Osteoblast (primary cell): Measurements from ENCODE around the gene MX2. TPM values are rescaled to one million over a fixed set of nuclear protein-coding genes. Genes with fewer than 3 reads are reported as not detected.

Experiments used
- DNase-seq: peaks from one replicate; pipeline ENCODE4 v3.0.0; 2011; ENCODE audit warnings: low spot score, mixed read lengths; ENCODE audit not compliant: insufficient read length; ENCODE audit errors: missing footprints
- H2AFZ ChIP-seq: 2 replicates; pipeline ENCODE4 v1.6.0; 2011; ENCODE audit warnings: mild to moderate bottlenecking, low read length
- H3K27ac ChIP-seq: 2 replicates; pipeline ENCODE4 v1.5.1; 2011; ENCODE audit warnings: mild to moderate bottlenecking, low read depth, low read length, moderate library complexity
- H3K27me3 ChIP-seq: 2 replicates; pipeline ENCODE4 v1.6.0; 2012; ENCODE audit warnings: mild to moderate bottlenecking, control low read depth, inconsistent platforms, low read length, moderate library complexity; ENCODE audit not compliant: insufficient read depth
- H3K36me3 ChIP-seq: 2 replicates; pipeline ENCODE4 v1.5.1; 2011; ENCODE audit warnings: mild to moderate bottlenecking, low read length, control low read depth, moderate library complexity; ENCODE audit not compliant: insufficient read depth
- H3K4me1 ChIP-seq: 2 replicates; pipeline ENCODE4 v1.5.1; 2011; ENCODE audit warnings: mild to moderate bottlenecking, low read length, control low read depth, moderate library complexity; ENCODE audit not compliant: insufficient read depth
- H3K4me2 ChIP-seq: 2 replicates; pipeline ENCODE4 v1.6.0; 2011; ENCODE audit warnings: mild to moderate bottlenecking, low read length; ENCODE audit not compliant: insufficient read depth
- H3K4me3 ChIP-seq: fragments of 200-600 bp; sonication (generic); 3 replicates; pipeline ENCODE4 v1.5.1; 2012; ENCODE audit warnings: mild to moderate bottlenecking, low read length, inconsistent platforms; ENCODE audit not compliant: insufficient read depth
- H3K79me2 ChIP-seq: 2 replicates; pipeline ENCODE4 v1.6.0; 2012; ENCODE audit warnings: mild to moderate bottlenecking, low read length, control low read depth, inconsistent platforms; ENCODE audit not compliant: insufficient read depth
- H3K9me3 ChIP-seq: 2 replicates; pipeline ENCODE4 v1.5.1; 2011; ENCODE audit warnings: low read depth, low read length, control low read depth
- H4K20me1 ChIP-seq: 2 replicates; pipeline ENCODE4 v1.6.0; 2012; ENCODE audit warnings: mild to moderate bottlenecking, low read length, control low read depth; ENCODE audit not compliant: insufficient read depth
- total RNA-seq: library from RNA; depleted of rRNA; stranded (reverse); fragments of >200 nt; gene quantifications from 2 replicates; pipeline ENCODE4 v1.2.3, GENCODE V29; 2012
- TF ChIP-seq, protein P1 (sequence below): IDR thresholded peaks from 2 replicates; pipeline ENCODE4 v1.5.1; 2011; ENCODE audit warnings: mild to moderate bottlenecking, low read depth, low read length, moderate library complexity; ENCODE audit errors: extremely low read depth

Gene MX2
- total RNA-seq, 1 donor: 14.5 TPM

- Histone ChIP-seq H4K20me1 (no peaks in the 10 kb centered on the region), H3K4me3 (no peak overlapping the region), H3K27me3 (no peaks in the 10 kb centered on the region), H3K9me3 (no peaks in the 10 kb centered on the region), H3K4me1 (no peaks in the 10 kb centered on the region), H3K79me2 (no peaks in the 10 kb centered on the region), H3K27ac (no peak overlapping the region), H3K36me3 (no peaks in the 10 kb centered on the region), H3K4me2 (no peak overlapping the region), H2AFZ (no peak overlapping the region)
- no peak for DNase-seq
- TF ChIP-seq, protein P1, sequence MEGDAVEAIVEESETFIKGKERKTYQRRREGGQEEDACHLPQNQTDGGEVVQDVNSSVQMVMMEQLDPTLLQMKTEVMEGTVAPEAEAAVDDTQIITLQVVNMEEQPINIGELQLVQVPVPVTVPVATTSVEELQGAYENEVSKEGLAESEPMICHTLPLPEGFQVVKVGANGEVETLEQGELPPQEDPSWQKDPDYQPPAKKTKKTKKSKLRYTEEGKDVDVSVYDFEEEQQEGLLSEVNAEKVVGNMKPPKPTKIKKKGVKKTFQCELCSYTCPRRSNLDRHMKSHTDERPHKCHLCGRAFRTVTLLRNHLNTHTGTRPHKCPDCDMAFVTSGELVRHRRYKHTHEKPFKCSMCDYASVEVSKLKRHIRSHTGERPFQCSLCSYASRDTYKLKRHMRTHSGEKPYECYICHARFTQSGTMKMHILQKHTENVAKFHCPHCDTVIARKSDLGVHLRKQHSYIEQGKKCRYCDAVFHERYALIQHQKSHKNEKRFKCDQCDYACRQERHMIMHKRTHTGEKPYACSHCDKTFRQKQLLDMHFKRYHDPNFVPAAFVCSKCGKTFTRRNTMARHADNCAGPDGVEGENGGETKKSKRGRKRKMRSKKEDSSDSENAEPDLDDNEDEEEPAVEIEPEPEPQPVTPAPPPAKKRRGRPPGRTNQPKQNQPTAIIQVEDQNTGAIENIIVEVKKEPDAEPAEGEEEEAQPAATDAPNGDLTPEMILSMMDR: no peak
These were observed 19.8 kb upstream of the MX2 start for GRCh38 chr21:41342035-41342434.

- TF ChIP-seq, protein P1: no peak
These were observed 17.7 kb upstream of the MX2 start for GRCh38 chr21:41344146-41344545.

DNA sequence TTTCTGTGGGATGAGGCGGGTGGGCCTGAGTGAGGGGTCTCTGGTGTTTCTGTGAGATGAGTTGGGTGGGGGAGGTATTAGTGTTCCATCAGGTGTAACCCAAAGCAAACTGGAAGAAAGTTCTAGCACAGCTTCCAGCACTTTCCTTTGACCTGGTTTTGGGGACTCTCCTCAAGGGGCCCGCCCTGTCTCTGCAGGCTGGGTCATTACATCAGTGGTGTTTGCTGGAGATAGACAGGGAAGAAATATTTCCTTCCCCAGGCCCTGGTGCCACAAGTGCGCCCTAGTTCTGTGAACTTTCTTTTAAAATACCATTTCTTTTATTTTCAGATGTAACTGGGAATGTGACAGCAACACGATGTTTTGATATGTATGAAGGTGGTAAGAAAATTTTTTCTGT lies 16.5 kb upstream of the MX2 start:
- H3K27me3 ChIP-seq: peaks cover 5% of the 10 kb centered on the region
- TF ChIP-seq, protein P1: no peak
- no peak overlapping the region for H3K4me3 ChIP-seq
- no peaks in the 10 kb centered on the region for H3K4me1 ChIP-seq
- no peak for DNase-seq
- H2AFZ ChIP-seq: no peak overlapping the region
- H3K27ac ChIP-seq: no peak overlapping the region
- H3K4me2 ChIP-seq: no peak overlapping the region
- no peaks in the 10 kb centered on the region for H3K79me2 ChIP-seq
- no peaks in the 10 kb centered on the region for H4K20me1 ChIP-seq
- no peaks in the 10 kb centered on the region for H3K36me3 ChIP-seq
- H3K9me3 ChIP-seq: no peaks in the 10 kb centered on the region

More at GRCh38 chr21:41344146-41344545, 17.7 kb upstream of the MX2 start:
- H3K9me3 ChIP-seq: no peaks in the 10 kb centered on the region
- no peak overlapping the region for H3K27ac ChIP-seq
- H2AFZ ChIP-seq: no peak overlapping the region
- no peaks in the 10 kb centered on the region for H3K79me2 ChIP-seq
- H3K27me3 ChIP-seq: peaks cover 2% of the 10 kb centered on the region
- DNase-seq: no peak
- no peak overlapping the region for H3K4me3 ChIP-seq
- no peaks in the 10 kb centered on the region for H3K36me3 ChIP-seq
- H3K4me1 ChIP-seq: no peaks in the 10 kb centered on the region
- no peaks in the 10 kb centered on the region for H4K20me1 ChIP-seq
- no peak overlapping the region for H3K4me2 ChIP-seq

DNA sequence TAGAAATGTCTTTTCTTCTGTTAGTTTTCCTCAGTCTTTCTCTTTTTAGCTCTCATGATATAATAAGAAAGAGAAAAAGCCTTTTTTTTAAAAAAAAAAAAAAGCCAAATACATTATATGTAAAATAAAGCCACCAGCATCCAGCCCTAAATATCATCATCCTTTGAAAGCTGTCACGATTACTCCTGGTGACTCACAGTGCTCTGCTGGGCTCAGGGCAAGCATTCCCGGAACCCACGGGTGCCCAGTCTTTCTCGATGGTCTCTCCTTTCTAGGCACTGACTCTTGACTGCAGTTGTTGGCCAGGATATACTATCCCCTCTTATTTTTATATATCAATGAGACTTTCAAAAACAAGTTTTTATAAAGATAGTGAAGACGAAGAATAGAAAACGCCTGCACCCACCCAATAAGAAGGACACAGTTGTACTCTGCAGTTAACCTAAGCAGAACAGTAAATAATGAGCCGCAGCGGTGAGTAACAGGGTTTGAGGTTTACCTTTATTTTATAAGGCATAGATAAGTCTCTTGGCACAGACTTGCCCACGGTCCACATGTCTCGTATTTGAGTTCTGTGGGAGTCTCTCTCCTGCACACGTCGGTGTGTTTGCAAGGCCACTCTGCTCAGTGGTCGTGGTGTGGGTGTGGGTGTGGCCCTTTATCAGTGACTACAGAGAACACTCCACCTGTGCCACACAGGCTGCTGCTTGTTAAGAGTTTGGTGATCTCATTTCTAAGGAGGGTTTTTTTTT lies 15.7 kb upstream of the MX2 start:
- DNase-seq: no peak
- H4K20me1 ChIP-seq: no peaks in the 10 kb centered on the region
- TF ChIP-seq, protein P1: no peak
- H3K4me1 ChIP-seq: no peaks in the 10 kb centered on the region
- no peak overlapping the region for H3K27ac ChIP-seq
- H3K36me3 ChIP-seq: no peaks in the 10 kb centered on the region
- H3K4me3 ChIP-seq: no peak overlapping the region
- H2AFZ ChIP-seq: no peak overlapping the region
- no peaks in the 10 kb centered on the region for H3K9me3 ChIP-seq
- peaks cover 5% of the 10 kb centered on the region for H3K27me3 ChIP-seq
- no peaks in the 10 kb centered on the region for H3K79me2 ChIP-seq
- H3K4me2 ChIP-seq: no peak overlapping the region
